ENCODE data around the gene CCNY. TPM values are rescaled to one million over a fixed set of nuclear protein-coding genes. Genes with fewer than 3 reads are reported as not detected.

The CCNY gene
- total and polyA plus RNA-seq, 8 donors = 10.6 to 41.7 (median 26.6) TPM

DNA sequence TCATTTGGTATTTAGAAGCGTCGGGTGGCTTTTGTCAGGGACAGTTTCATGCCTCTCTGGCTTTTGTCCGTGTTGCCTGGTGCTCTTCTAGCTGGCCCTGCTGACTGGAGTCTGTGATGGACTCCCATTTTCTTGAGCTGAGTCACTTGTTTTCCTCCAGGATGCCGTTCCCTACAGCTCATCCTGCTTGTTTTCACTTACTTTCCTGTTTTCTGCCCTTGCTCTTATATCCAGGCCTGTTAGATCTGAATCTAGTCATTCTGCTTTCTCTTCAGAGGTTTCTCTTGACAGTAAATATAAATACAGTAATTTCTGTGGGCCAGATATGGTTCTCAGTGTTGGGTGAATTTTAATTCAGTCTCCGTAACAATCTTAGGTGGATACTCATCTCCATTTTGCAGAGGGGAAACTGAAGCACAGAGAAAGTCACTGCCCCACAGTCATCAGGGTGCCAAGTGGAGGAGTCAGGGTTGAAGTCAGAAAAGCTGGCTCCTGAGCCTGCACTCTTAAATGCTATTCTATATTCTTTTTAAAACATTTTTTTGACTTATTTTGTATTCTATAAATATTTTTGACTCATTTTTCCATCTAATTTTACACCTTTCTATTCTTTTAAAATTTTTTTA is 85.4 kb downstream of the CCNY start:
- FAIRE-seq (no peak), ATAC-seq (peak in 2 of 4 donors; percentile 54 to 55), DNase-seq (no peak)
- Histone ChIP-seq H3K27me3 (no peaks in the 10 kb centered on the region), H3K4me3 (no peak overlapping the region), H3K27ac (peak overlapping the region in 2 of 4 donors; percentile 34 to 37), H3K36me3 (no peaks in the 10 kb centered on the region), H3K4me1 (peaks cover 12 to 14% (median 13%) of the 10 kb centered on the region in 3 donors), H3K9me3 (no peaks in the 10 kb centered on the region)
- 88 to 89% methylated on average over 5 of the region's 5 CpGs for WGBS, 2 donors
- intact Hi-C loops (cut with DNase I) = no loop called here
- TF ChIP-seq, protein P1, sequence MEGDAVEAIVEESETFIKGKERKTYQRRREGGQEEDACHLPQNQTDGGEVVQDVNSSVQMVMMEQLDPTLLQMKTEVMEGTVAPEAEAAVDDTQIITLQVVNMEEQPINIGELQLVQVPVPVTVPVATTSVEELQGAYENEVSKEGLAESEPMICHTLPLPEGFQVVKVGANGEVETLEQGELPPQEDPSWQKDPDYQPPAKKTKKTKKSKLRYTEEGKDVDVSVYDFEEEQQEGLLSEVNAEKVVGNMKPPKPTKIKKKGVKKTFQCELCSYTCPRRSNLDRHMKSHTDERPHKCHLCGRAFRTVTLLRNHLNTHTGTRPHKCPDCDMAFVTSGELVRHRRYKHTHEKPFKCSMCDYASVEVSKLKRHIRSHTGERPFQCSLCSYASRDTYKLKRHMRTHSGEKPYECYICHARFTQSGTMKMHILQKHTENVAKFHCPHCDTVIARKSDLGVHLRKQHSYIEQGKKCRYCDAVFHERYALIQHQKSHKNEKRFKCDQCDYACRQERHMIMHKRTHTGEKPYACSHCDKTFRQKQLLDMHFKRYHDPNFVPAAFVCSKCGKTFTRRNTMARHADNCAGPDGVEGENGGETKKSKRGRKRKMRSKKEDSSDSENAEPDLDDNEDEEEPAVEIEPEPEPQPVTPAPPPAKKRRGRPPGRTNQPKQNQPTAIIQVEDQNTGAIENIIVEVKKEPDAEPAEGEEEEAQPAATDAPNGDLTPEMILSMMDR (IDR thresholded peaks at IDR 0.05) = no peak

DNA sequence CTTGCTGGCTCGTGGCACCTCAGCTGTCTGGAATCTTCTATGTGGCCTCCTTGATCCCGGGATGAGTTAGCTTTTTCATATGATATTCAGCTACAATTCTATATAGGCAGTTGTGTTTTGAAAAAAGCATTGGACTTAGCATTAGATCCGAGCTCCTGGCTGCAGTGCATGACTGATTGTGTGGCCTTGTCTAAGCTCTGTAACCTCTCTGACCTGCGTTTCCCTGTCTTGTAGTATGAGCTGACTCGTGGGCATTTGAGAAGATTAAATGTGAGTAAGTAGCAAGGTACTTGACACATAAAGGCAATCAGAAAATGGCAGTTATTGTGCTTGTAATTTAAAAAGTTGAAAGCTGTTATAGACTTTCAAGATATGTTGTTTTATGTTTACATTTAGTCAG is 85.9 kb downstream of the CCNY start:
- H3K4me1 ChIP-seq = peaks cover 13 to 16% (median 14%) of the 10 kb centered on the region in 3 donors
- H3K9me3 ChIP-seq = no peaks in the 10 kb centered on the region
- TF ChIP-seq, protein P1 (IDR thresholded peaks at IDR 0.05) = no peak
- H3K36me3 ChIP-seq = no peaks in the 10 kb centered on the region
- no peak overlapping the region for H3K4me3 ChIP-seq
- FAIRE-seq (no peak), ATAC-seq (peak in 2 of 4 donors; percentile 41 to 46), DNase-seq (no peak)
- 33 to 34% methylated on average over 5 of the region's 5 CpGs for WGBS, 2 donors
- intact Hi-C loops (cut with DNase I) = no loop called here
- H3K27ac ChIP-seq = peak overlapping the region in 1 of 4 donors; percentile 6
- H3K27me3 ChIP-seq = no peaks in the 10 kb centered on the region

DNA sequence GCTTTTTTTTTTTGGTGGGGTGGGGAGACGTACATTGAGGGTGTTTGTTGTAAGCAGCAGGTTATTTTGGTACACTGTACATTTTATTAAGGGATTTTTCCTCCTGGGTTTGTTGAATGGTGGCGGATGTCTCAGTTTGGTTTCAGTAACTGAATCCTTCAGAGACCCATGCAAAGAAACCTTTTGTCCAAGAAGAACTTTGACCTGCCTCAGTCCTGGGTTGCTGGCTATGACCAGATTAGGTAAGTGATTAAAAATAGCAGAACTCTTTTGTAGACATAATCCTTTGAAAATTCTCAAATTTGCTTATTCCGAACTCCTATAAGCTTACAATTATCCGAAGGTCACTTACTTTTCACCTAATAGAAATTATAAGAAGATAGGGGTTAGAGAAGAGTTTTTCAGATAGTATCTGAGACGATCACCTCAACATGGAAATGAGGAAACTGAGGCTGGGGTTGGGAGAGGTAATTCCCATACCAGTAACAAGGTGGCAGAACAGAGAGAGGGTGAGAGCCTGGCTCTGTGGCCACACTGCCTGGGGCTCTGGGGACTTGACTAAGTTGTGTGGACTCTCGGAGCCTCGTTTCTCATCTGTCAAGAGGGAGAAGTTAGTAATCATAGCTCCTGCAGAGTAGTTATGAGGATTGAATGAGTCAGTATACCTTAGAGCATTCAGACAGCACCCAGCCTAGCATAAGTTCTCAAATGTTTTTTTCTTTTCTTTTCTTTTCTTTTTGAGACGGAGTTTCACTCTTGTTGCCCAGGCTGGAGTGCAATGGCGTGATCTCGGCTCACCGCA is 87.4 kb downstream of the CCNY start:
- Histone ChIP-seq H3K27ac (peak overlapping the region in 2 of 4 donors; percentile 8 to 58), H3K4me3 (no peak overlapping the region), H3K9me3 (no peaks in the 10 kb centered on the region), H3K27me3 (no peaks in the 10 kb centered on the region), H3K4me1 (peaks cover 10 to 20% (median 13%) of the 10 kb centered on the region in 3 donors), H3K36me3 (no peaks in the 10 kb centered on the region)
- FAIRE-seq (no peak), DNase-seq (no peak), ATAC-seq (no peak)
- intact Hi-C loops (cut with DNase I) = no loop called here
- WGBS, 2 donors = 96% methylated on average over 11 of the region's 11 CpGs
- TF ChIP-seq, protein P1 (IDR thresholded peaks at IDR 0.05) = no peak

DNA sequence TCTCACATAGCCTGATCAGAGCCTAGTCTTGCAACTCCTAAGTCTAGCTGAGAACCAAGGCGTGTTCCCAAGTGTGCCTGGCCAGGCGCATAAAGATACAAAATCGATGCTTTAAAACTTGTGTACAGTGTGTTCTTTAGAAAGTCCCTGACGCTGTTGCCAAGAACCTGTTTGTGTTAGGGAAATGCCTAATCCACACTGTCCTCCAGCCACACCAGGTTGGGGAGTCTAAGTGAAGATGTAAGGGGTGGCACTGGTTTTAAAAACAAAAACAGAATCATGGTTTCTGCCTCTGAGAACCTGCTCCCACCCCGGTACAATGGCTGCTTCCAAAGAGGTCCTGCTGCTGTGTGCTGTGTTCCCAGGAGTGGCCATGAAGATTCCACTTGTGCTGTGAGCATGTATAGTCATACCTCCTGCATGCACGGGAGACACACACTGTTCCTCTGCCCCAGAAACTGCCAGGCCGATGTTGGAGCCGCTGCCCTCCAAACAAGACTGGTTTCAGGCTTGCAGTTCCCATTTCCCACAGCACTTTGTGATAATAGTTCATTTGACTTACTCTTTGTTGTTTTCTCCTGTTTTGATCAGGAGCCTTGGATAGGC is 88.5 kb downstream of the CCNY start:
- Histone ChIP-seq H3K36me3 (no peaks in the 10 kb centered on the region), H3K27me3 (no peaks in the 10 kb centered on the region), H3K9me3 (no peaks in the 10 kb centered on the region), H3K4me1 (peaks cover 10 to 20% (median 13%) of the 10 kb centered on the region in 3 donors), H3K4me3 (no peak overlapping the region), H3K27ac (peak overlapping the region in 2 of 4 donors; percentile 8 to 58)
- intact Hi-C loops (cut with DNase I) = no loop called here
- no peak for FAIRE-seq
- 54% methylated on average over 8 of the region's 8 CpGs for WGBS, 2 donors
- ATAC-seq = peak; percentile 31 to 74 (median 64)
- TF ChIP-seq, protein P1 (IDR thresholded peaks at IDR 0.05) = no peak
- DNase-seq = no peak
